ENCODE measurements around the gene ARID3A.

Gene ARID3A

DNA sequence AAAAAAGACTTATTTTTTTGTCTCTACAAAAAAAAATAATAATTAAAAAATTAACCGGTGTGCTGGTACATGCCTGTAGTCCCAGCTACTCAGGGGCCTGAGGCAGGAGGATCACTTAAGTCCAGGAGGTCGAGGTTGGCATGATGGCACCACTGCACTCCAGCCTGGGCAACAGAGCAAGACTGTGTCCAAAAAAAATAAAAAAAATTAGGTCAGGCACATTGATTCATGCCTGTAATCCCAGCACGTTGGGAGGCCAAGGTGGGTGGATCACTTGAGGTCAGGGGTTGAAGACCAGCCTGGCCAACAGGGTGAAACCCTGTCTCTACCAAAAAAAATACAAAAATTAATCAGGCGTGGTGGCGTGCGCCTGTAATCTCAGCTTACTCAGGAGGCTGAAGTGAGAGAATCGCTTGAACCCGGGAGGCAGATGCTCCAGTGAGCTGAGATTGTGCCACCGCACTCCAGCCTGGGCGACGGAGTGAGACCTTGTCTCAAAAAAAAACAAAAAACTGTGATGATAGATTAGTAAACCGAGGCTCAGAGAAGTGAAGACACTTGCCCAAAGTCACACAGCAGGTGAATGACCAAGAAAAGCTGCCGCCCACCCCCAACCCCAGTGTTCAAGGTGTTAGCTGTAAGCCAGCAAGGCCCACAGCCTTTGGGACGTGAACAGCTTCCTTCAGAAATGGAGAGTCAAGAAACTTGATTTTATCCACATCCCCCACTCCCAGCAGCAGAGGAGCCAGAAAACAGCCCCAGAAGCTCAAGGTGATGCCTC is 23.2 kb upstream of the ARID3A start:
- Histone ChIP-seq H3K27ac (ENCODE audit: low read depth, low read length) (no peak overlapping the region), H3K27me3 (ENCODE audit: control insufficient read depth, insufficient read depth, low read length) (no peaks in the 10 kb centered on the region), H3K9ac (ENCODE audit: low read length) (no peak overlapping the region), H3K4me1 (ENCODE audit: control insufficient read depth, insufficient read depth, low read length) (peaks cover 10% of the 10 kb centered on the region), H3K4me3 (ENCODE audit: low read depth, low read length) (no peak overlapping the region), H3K36me3 (ENCODE audit: control insufficient read depth, insufficient read depth, low read length) (peaks cover 14% of the 10 kb centered on the region), H3K9me3 (ENCODE audit: control insufficient read depth, insufficient read depth, low read depth, low read length) (no peaks in the 10 kb centered on the region)

DNA sequence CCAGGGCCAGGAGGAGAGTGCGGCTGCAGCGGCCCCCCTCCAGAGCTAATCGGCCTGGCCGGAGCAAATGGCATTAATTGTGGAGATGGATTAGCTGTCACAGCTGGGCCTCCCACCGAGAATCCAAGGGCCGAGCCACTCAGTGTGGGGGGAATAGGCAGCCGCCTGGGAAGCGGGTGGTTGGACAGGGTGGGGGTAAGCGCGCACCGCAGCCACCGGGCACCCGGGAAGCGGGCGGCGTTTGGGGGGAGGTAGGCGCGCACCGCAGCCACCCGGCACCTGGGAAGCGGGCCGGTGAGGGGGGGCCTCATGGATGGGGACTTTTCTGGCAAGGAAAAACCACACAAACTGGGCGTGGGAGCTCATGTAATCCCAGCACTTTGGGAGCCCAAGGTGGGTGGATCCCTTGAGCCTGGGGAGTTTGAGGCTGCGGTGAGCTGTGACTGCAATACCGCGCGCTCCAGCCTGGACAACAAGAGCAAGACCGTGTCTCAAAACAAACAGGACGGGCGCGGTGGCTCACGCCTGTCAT is 22.5 kb upstream of the ARID3A start:
- Histone ChIP-seq H3K9ac (ENCODE audit: low read length) (no peak overlapping the region), H3K27ac (ENCODE audit: low read depth, low read length) (no peak overlapping the region), H3K27me3 (ENCODE audit: control insufficient read depth, insufficient read depth, low read length) (no peaks in the 10 kb centered on the region), H3K9me3 (ENCODE audit: control insufficient read depth, insufficient read depth, low read depth, low read length) (no peaks in the 10 kb centered on the region), H3K4me3 (ENCODE audit: low read depth, low read length) (no peak overlapping the region), H3K4me1 (ENCODE audit: control insufficient read depth, insufficient read depth, low read length) (peaks cover 10% of the 10 kb centered on the region), H3K36me3 (ENCODE audit: control insufficient read depth, insufficient read depth, low read length) (peaks cover 14% of the 10 kb centered on the region)

DNA sequence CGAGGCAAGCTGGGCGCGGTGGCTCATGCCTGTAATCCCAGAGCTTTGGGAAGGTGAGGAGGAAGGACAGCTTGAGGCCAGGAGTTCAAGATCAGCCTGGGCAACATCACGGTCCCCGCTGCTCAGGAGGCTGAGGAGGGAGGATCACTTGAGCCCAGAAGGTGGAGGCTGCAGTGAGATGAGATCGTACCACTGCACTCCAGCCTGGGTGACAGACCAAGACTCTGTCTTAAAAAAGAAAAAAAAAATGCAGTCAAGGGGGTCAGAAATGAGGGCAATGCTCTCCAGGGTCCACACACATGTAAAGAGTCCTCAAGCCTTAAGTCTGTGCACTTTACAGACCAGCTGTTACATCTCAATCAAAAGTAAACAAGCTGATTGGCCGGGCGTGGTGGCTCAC is 21.3 kb upstream of the ARID3A start:
- no peaks in the 10 kb centered on the region for H3K9me3 ChIP-seq (ENCODE audit: control insufficient read depth, insufficient read depth, low read depth, low read length)
- H3K4me1 ChIP-seq (ENCODE audit: control insufficient read depth, insufficient read depth, low read length), result peaks cover 18% of the 10 kb centered on the region
- peaks cover 5% of the 10 kb centered on the region for H3K36me3 ChIP-seq (ENCODE audit: control insufficient read depth, insufficient read depth, low read length)
- H3K4me3 ChIP-seq (ENCODE audit: low read depth, low read length), result no peak overlapping the region
- H3K27ac ChIP-seq (ENCODE audit: low read depth, low read length), result no peak overlapping the region
- H3K9ac ChIP-seq (ENCODE audit: low read length), result no peak overlapping the region
- H3K27me3 ChIP-seq (ENCODE audit: control insufficient read depth, insufficient read depth, low read length), result no peaks in the 10 kb centered on the region

DNA sequence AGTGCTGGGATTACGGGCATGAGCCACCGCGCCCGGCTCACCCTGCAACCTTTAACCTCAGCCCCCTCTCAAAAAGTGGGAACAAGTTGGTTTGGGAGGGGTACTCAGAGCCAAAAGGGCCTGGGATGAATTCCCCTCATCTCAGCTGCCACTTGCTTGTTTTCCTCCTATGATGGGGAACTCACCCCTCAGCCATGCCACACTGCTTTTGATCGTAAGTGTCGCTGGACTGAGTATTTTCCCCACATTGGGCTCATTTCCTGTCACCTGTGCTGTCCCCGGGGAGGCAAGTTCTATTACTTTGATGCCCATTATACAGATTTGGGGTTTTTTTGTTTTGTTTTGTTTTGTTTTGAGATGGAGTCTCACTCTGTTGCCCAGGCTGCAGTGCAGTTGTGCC is 19.4 kb upstream of the ARID3A start:
- Histone ChIP-seq H3K27me3 (ENCODE audit: control insufficient read depth, insufficient read depth, low read length) (no peaks in the 10 kb centered on the region), H3K36me3 (ENCODE audit: control insufficient read depth, insufficient read depth, low read length) (no peaks in the 10 kb centered on the region; the same call in 1 of the 2 replicates), H3K9ac (ENCODE audit: low read length) (no peak overlapping the region), H3K4me1 (ENCODE audit: control insufficient read depth, insufficient read depth, low read length) (peaks cover 7% of the 10 kb centered on the region), H3K9me3 (ENCODE audit: control insufficient read depth, insufficient read depth, low read depth, low read length) (no peaks in the 10 kb centered on the region), H3K27ac (ENCODE audit: low read depth, low read length) (no peak overlapping the region), H3K4me3 (ENCODE audit: low read depth, low read length) (no peak overlapping the region)

DNA sequence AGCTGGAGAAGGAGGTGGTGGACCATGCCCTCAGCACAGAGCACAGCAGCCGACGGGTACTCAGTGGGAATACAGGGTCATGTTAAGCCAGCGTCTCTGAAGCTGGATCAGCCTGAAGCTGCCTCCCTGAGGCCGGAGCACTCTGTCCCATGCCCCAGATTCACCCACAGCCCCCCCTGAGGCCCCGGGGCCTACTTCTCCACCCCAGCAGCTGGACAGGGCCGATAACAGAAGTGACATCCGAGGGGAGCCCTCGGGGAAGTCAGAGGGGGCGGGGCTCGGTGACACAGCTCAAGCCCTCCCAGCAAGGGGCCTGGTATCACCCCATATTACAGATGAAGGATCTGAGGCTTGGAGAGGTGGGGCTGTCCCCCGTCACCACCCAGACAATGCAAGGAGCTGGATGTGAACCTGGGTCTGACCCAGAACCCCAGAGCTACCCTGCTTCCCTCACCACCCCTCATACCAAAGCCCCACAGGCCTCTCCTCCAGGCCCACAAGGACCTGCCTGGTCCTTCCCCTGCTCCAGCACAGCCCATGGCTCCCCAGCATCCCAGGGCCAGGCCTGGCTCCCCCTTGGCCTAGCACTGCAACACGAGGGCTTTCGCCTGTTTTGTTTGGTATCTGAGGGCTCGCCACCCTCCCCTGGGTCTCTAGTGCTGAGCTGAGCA is 18.5 kb upstream of the ARID3A start:
- Histone ChIP-seq H3K27ac (ENCODE audit: low read depth, low read length) (no peak overlapping the region), H3K9ac (ENCODE audit: low read length) (no peak overlapping the region), H3K36me3 (ENCODE audit: control insufficient read depth, insufficient read depth, low read length) (no peaks in the 10 kb centered on the region), H3K4me1 (ENCODE audit: control insufficient read depth, insufficient read depth, low read length) (peaks cover 7% of the 10 kb centered on the region), H3K9me3 (ENCODE audit: control insufficient read depth, insufficient read depth, low read depth, low read length) (no peaks in the 10 kb centered on the region), H3K27me3 (ENCODE audit: control insufficient read depth, insufficient read depth, low read length) (no peaks in the 10 kb centered on the region), H3K4me3 (ENCODE audit: low read depth, low read length) (no peak overlapping the region)

DNA sequence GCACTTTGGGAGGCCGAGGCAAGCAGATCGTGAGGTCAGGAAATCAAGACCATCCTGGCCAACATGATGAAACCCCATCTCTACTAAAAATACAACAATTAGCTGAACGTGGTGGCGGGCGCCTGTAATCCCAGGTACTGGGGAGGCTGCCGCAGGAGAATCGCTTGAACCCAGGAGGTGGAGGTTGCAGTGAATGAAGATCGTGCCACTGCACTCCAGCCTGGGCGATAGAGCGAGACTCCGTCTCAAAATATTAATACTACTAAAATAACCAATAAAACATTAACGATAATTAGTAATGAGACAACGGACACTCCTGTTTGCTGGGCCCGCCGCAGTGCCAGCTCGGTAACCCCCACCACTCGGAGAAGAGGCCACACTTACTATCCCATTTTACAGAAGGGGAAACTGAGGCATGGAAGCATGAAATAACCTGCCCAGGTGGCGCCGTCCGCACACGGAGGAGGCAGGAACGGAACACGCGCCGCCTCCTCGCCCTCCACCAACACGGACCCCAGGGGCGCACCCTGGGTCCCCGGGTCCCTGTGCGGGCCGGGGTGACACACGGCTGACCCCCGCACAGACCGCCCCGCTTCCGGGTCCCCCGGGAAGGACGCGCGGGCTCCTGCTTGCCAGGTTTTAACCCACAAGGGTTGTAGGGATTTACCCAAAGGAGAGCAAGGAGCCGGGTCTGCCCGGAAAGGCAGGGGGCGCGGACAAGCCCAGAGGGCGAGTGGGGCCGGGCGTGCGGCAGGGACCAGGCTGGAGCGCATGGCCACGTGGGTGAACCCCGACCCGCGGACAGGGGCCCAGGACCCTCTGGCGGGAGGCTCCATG is 14.4 kb upstream of the ARID3A start:
- Histone ChIP-seq H3K4me3 (ENCODE audit: low read depth, low read length) (no peak overlapping the region), H3K27me3 (ENCODE audit: control insufficient read depth, insufficient read depth, low read length) (peaks cover 9% of the 10 kb centered on the region), H3K27ac (ENCODE audit: low read depth, low read length) (no peak overlapping the region), H3K4me1 (ENCODE audit: control insufficient read depth, insufficient read depth, low read length) (peaks cover 10% of the 10 kb centered on the region), H3K9me3 (ENCODE audit: control insufficient read depth, insufficient read depth, low read depth, low read length) (no peaks in the 10 kb centered on the region), H3K9ac (ENCODE audit: low read length) (no peak overlapping the region), H3K36me3 (ENCODE audit: control insufficient read depth, insufficient read depth, low read length) (no peaks in the 10 kb centered on the region)

DNA sequence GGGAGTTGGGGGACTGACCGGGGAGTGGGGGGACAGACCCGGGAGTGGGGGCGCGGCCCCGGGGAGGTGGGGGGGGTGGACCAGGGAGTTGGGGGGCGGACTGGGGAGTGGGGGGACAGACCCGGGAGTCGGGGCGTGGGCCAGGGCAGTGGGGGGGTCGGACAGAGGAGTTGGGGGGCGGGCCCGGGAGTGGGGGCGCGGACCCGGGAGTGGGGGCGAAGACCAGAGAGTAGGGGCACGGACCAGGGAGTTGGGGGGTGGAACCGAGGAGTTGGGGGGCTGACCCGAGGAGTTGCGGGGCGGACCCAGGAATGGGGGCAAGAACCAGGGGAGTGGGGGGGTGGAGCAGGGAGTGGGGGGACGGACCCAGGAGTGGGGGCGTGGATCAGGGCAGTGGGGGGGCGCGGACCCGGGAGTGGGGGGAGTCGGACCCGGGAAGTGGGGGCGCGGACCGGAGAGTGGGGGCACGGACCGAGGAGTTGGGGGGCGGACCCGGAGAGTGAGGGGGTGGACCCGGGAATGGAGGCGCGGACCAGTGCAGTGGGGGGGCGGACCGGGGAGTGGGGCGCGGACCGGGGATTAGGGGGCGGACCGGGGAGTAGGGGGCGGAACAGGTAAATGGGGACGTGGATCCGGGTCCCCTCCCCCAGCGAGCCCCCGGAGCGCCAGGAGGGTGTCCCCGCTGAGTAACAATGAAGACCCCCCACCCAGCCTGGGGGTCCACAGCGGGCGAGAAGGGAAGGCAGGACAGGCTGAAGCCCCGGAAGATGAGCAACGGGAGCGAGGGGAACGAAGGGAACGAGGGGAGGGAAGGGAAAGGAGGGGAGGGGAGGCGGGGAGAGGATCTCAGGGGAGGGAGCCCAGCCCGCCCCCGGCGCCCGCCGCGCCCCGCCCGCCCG is 13.4 kb upstream of the ARID3A start:
- peak overlapping the region; percentile 42 for H3K9ac ChIP-seq (ENCODE audit: low read length)
- H3K27ac ChIP-seq (ENCODE audit: low read depth, low read length), result no peak overlapping the region; the same call in 1 of the 2 replicates
- peaks cover 10% of the 10 kb centered on the region for H3K4me1 ChIP-seq (ENCODE audit: control insufficient read depth, insufficient read depth, low read length)
- H3K9me3 ChIP-seq (ENCODE audit: control insufficient read depth, insufficient read depth, low read depth, low read length), result no peaks in the 10 kb centered on the region
- peak overlapping the region; percentile 79 for H3K4me3 ChIP-seq (ENCODE audit: low read depth, low read length)
- H3K27me3 ChIP-seq (ENCODE audit: control insufficient read depth, insufficient read depth, low read length), result peaks cover 19% of the 10 kb centered on the region
- H3K36me3 ChIP-seq (ENCODE audit: control insufficient read depth, insufficient read depth, low read length), result no peaks in the 10 kb centered on the region

DNA sequence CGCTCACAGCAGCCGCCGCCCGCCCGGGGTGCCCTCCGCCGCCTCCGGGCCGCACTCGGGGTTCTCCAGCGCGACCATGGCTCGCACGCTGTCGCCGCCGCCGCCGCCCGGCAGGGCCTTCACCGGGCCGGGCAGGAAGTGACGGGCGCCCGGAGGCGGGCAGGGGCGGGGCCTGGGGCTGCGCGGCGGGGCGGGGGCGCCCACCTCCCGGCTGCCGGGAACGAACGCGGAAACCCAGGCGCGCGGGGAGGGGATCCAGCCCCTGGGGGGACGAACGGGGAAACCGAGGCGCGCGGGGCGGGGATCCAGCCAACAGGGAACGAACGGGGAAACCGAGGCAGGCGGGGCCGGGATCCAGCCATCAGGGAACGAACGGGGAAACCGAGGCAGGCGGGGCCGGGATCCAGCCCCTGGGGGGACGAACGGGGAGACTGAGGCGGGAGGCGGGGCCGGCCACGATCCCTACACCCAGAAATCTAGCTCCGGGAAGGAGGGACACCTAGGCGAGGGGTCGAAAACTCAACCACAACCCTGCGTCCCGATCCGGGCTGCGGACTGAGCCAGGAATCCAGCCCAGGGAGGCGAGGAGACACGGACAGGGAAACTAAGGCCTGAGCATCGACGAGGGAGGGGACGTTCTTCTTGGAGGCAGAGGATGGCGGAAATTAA is 12.6 kb upstream of the ARID3A start, which contains the start of gene R3HDM4:
Gene R3HDM4, minus strand, starts transcription at position 140 of the 669 bp plus-strand sequence. Its CDS starts 62 bp downstream, at position 78.
- peaks cover 27% of the 10 kb centered on the region for H3K27me3 ChIP-seq (ENCODE audit: control insufficient read depth, insufficient read depth, low read length)
- H3K27ac ChIP-seq (ENCODE audit: low read depth, low read length), result no peak within 1 kb of the TSS; the same call in 1 of the 2 replicates
- H3K4me3 ChIP-seq (ENCODE audit: low read depth, low read length), result peak within 1 kb of the TSS; percentile 79
- H3K9ac ChIP-seq (ENCODE audit: low read length), result peak within 1 kb of the TSS; percentile 42
- H3K4me1 ChIP-seq (ENCODE audit: control insufficient read depth, insufficient read depth, low read length), result peaks cover 14% of the 10 kb centered on the region
- H3K9me3 ChIP-seq (ENCODE audit: control insufficient read depth, insufficient read depth, low read depth, low read length), result no peaks in the 10 kb centered on the region
- no peaks in the 10 kb centered on the region for H3K36me3 ChIP-seq (ENCODE audit: control insufficient read depth, insufficient read depth, low read length)

DNA sequence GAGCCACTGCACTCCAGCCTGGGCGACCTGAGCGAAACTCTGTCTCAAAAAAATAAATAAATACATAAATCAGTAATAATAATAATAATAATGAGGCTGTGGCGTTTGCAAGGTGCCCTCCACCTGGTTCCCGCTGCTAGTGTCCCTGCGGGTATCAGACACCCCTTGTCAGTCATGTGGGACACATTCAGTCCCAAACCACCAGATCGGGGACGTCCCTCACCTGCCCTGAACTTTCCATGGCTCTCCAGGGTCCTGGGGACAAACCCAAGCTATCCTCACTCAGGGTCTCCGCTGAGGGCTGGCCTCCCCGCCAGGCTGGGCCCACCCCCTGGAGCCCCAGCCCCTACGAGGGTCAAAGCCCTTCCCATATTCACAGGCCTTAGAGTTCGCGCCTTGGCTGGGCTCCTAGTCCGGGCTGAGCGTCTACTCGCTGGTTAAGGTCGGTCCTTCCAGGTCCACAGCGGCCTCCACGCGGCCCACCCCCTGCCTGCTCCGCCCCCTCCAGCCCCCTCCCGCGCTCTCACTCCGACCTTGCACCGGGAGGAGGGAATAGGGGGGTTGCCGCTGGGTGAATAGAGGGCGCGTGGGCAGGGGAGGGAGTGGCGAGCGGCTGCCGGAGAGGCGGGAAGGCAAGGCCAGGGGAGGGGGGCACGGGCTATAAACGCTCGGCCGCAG is 9.1 kb upstream of the ARID3A start:
- H3K9me3 ChIP-seq (ENCODE audit: control insufficient read depth, insufficient read depth, low read depth, low read length), result no peaks in the 10 kb centered on the region
- no peak overlapping the region for H3K27ac ChIP-seq (ENCODE audit: low read depth, low read length)
- peaks cover 60% of the 10 kb centered on the region for H3K27me3 ChIP-seq (ENCODE audit: control insufficient read depth, insufficient read depth, low read length)
- peak overlapping the region; percentile 69 for H3K4me3 ChIP-seq (ENCODE audit: low read depth, low read length)
- H3K4me1 ChIP-seq (ENCODE audit: control insufficient read depth, insufficient read depth, low read length), result peaks cover 14% of the 10 kb centered on the region
- peak overlapping the region; percentile 31 for H3K9ac ChIP-seq (ENCODE audit: low read length)
- H3K36me3 ChIP-seq (ENCODE audit: control insufficient read depth, insufficient read depth, low read length), result no peaks in the 10 kb centered on the region
